Measurements from ENCODE around the gene FRY. TPM values are rescaled to one million over a fixed set of nuclear protein-coding genes. Genes with fewer than 3 reads are reported as not detected.

FRY gene
- total and polyA plus RNA-seq, 10 donors = 0.80 to 30.0 (median 23.5) TPM

- 0 to 91% (median 29%) methylated on average over 1 of the region's 1 CpG for WGBS, 5 donors
- Histone ChIP-seq H3K36me3 (peaks cover 0 to 45% (median 0%) of the 10 kb centered on the region in 6 donors), H3K27me3 (replicated peaks in 1 of 7) (no peaks in the 10 kb centered on the region), H3K4me1 (no peaks in the 10 kb centered on the region), H3K9me3 (no peaks in the 10 kb centered on the region), H3K4me3 (no peak overlapping the region), H3K27ac (peak overlapping the region in 5 of 8 donors; percentile 20 to 68 (median 56))
- intact Hi-C loops (cut with DNase I; ENCODE audit: low total_unique reads) = no loop called here
- no peak for DNase-seq
- TF ChIP-seq POLR2AphosphoS5 (IDR thresholded peaks at IDR 0.05) (peak in 2 of 3 donors; percentile 26 to 47), CTCF (IDR thresholded peaks at IDR 0.05 in 8 of 11, conservative IDR thresholded peaks at IDR 0.05 in 3 of 11) (no peak)
These were observed 119.2 kb downstream of the FRY start for GRCh38 chr13:32150794-32151193.

DNA sequence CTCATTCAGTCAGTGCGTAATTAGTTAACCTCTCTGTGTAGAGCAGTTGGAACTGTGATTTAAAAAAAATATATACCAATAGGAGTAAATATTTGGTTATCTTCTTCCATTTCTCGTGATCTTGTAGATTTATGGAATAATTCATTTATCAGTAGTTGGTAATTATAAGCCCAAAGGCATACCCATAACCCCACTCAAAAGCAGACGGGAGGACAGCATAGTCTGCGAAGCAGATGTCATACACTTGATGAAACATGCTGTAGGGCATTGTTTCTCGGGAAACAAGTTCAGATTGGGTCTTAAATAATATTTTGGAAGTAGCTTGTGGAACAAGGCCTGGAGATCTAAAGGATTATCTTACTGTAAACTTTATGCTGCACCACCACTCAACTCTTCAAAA, 119.7 kb downstream of the FRY start:
- H3K36me3 ChIP-seq = peaks cover 0 to 47% (median 0%) of the 10 kb centered on the region in 6 donors
- H3K9me3 ChIP-seq = no peaks in the 10 kb centered on the region
- peak overlapping the region in 5 of 8 donors; percentile 20 to 68 (median 56) for H3K27ac ChIP-seq
- TF ChIP-seq POLR2A (IDR thresholded peaks at IDR 0.05) (no peak), CTCF (IDR thresholded peaks at IDR 0.05 in 8 of 11, conservative IDR thresholded peaks at IDR 0.05 in 3 of 11) (no peak), POLR2AphosphoS5 (IDR thresholded peaks at IDR 0.05) (no peak)
- H3K27me3 ChIP-seq (replicated peaks in 1 of 7) = no peaks in the 10 kb centered on the region
- no peak for DNase-seq
- no peak overlapping the region for H3K4me3 ChIP-seq
- H3K4me1 ChIP-seq = no peaks in the 10 kb centered on the region
- intact Hi-C loops (cut with DNase I; ENCODE audit: low total_unique reads) = no loop called here
- 77 to 91% (median 85%) methylated on average over 5 of the region's 5 CpGs for WGBS, 5 donors

DNA sequence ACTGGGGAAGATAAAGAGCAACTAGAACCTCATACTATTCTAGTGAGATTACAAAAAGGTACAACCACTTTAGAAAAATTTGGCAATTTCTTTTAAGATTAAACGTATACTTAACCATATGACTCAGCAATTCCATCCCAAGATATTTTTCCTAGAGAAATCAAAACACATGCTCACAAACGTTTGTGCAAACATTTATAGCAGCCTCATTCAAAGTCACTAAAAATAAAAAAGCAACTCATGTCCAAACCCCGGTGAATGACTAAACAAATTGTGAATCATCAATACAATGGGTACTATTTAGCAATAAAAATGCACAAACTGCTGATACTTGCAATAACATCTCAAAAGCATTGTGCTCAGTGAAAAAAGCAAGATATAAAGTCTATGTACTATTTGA, 121.5 kb downstream of the FRY start:
- Histone ChIP-seq H3K4me1 (no peaks in the 10 kb centered on the region), H3K36me3 (peaks cover 0 to 51% (median 0%) of the 10 kb centered on the region in 6 donors), H3K9me3 (no peaks in the 10 kb centered on the region), H3K4me3 (no peak overlapping the region), H3K27ac (no peak overlapping the region), H3K27me3 (replicated peaks in 1 of 7) (no peaks in the 10 kb centered on the region)
- no peak for DNase-seq
- no peak for TF ChIP-seq POLR2A (IDR thresholded peaks at IDR 0.05)
- no peak for TF ChIP-seq CTCF (IDR thresholded peaks at IDR 0.05 in 8 of 11, conservative IDR thresholded peaks at IDR 0.05 in 3 of 11)
- TF ChIP-seq POLR2AphosphoS5 (IDR thresholded peaks at IDR 0.05) = no peak
- intact Hi-C loops (cut with DNase I; ENCODE audit: low total_unique reads) = no loop called here
- 67 to 82% (median 70%) methylated on average over 3 of the region's 3 CpGs for WGBS, 5 donors

DNA sequence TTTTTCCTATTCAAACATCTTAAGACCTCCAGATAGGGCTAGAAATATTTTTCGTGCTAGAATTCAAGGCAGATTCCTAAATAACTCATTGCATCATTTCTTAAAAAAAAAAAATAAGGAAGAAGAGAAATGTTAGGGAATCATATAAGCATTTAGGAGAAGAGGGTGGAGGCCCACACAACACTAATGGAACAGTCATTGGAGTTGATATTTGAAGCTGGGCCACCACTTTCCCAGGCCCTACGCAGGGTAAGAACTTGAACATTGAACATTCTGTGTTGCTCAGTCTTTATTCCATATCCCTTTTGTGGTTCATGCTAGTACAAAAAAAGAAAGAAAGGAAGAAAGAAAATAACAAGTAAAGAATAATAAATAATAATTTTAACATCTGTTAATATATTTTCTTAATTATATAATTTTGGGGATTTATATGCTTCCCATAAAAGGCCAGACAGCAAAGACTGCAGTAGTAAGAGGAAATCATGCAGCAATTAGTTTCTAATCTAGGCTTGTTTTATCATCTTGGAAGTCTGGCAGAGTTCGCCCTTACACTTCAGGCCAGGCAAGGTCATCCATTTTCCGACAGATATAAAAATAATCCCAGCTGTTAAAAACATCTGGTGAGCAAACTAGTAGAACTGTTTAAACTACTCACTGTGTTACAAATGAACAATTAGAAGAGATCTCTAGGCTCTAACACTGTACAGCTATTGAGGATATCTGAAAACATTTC, 127.7 kb downstream of the FRY start:
- no peak overlapping the region for H3K4me3 ChIP-seq
- DNase-seq = no peak
- TF ChIP-seq CTCF (IDR thresholded peaks at IDR 0.05 in 8 of 11, conservative IDR thresholded peaks at IDR 0.05 in 3 of 11) = no peak
- no peak for TF ChIP-seq POLR2A (IDR thresholded peaks at IDR 0.05)
- no peak for TF ChIP-seq POLR2AphosphoS5 (IDR thresholded peaks at IDR 0.05)
- intact Hi-C loops (cut with DNase I; ENCODE audit: low total_unique reads) = no loop called here
- H3K9me3 ChIP-seq = no peaks in the 10 kb centered on the region
- peaks cover 0 to 15% (median 5%) of the 10 kb centered on the region in 6 donors for H3K4me1 ChIP-seq
- H3K36me3 ChIP-seq = peaks cover 0 to 64% (median 0%) of the 10 kb centered on the region in 6 donors
- H3K27ac ChIP-seq = peak overlapping the region in 4 of 8 donors; percentile 1 to 47 (median 26)
- H3K27me3 ChIP-seq (replicated peaks in 1 of 7) = no peaks in the 10 kb centered on the region
- WGBS, 5 donors = 63 to 86% (median 75%) methylated on average over 4 of the region's 4 CpGs
